Measurements from ENCODE around the gene SLC6A11.

The SLC6A11 gene

GRCh38 chr3:10890665-10891064 is 74.6 kb downstream of the SLC6A11 start:
- no peak for DNase-seq

GRCh38 chr3:10892622-10893021 is 76.6 kb downstream of the SLC6A11 start:
- DNase-seq = no peak

DNA sequence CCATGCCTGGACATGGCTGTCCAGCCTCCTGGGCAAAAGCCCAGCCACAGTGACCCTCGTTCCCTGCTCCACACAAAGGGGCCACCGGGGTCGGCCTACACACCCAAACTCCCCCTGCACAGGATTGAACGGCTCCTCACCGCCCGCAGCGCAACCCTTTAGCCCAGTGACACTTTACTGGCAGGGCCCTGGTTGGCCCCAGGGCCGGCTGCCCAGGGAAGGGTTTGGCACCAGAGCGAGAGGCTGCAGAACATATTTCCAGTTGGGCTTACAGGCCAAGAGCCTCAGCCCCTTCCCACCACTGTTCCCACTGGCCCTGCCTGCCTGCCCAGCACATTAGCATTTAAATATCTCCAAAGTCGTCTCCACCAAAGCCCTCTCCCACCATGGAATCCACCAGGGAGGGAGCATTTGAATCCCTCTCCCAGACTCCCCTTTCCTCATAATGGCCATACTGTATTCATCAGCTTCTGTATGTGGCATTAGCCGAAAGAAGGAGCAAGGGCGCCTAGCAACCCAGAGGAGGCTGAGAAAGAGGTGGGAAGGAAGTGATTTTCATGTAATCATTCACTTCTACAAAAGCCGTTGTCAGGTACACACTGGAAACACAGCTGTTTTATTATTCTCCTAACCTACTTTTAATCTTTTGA is 85.4 kb downstream of the SLC6A11 start:
- DNase-seq = no peak

DNA sequence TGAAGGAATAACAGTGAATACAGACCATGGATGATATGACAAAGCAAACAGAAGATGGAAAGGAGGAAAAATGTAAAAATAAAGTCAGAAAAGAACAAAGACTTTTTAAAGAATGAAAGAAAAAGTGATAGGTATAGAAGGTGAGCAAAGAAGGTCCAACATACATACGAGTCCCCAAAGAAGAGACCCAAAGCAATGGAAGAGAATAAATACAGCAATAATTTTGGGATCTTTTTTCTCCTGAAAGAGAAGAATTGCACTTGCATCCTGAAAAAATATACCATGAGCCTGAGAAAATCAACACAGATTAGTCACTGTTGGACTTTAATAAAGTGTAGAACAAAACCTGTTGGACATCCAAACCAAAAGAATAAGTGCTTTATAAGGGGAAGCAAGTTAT is 91.2 kb downstream of the SLC6A11 start:
- DNase-seq = no peak

GRCh38 chr3:10910367-10910766 is 94.3 kb downstream of the SLC6A11 start:
- no peak for DNase-seq

GRCh38 chr3:10911350-10912002 is 95.4 kb downstream of the SLC6A11 start:
- no peak for DNase-seq

DNA sequence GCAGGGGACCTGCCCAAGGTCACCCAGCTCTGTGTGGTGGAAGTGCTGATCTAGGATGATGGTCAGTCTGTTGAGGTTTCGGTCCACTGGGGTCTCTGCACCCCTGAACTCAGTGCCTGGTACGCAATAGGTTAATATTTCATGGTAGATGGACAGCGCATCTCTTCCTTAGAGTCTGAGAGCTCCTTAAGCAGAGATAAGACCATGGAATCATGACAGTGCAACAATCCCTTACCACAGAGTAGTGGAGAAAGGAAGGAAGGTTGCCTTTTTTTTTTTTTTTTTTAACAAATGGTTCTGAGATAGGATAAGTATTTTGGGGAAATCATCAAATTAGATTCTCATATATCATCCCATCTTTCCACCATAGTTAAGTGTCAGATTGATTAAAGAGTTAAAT is 96.8 kb downstream of the SLC6A11 start:
- DNase-seq = no peak

DNA sequence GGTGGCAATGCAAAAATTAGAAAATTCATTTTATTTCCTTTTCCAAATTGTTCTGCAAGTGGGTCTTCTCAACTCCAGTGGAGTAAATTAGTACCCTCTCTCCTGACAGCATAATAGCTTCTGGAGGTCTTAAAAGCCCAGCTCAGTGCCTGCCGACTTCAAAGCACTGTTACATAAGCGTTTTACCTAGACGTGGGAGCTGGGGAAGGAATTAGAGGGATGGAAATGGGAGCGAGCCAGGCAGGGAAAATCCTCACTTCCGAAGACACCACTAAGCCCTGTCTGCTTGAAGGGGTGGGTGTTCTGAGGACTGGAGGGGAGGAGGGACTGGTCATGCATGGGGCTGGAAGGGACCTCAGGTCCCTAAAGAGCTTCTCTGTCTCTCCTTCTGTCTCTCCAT is 99.3 kb downstream of the SLC6A11 start:
- DNase-seq = no peak

DNA sequence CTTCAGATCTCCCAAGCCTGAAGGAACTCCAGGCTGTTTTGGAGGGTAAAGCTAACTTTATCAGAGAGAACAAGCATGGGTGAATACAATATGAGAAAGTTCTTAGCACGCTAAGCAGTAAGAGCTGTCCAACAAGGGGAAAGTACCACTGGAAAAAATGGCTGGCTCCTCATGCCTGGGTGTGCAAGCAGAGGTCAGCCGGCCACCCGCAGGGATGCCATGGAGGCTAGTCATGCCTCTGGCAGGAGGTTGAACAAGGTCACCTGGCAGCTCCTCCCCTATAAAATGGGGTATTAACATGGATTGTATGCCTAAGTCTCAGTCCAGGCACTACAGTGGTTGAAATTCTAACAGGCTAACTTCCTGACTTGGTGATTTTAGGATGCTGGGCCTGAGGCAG is 101.1 kb downstream of the SLC6A11 start:
- DNase-seq = no peak

GRCh38 chr3:10918011-10918410 is 102.0 kb downstream of the SLC6A11 start:
- DNase-seq = no peak

DNA sequence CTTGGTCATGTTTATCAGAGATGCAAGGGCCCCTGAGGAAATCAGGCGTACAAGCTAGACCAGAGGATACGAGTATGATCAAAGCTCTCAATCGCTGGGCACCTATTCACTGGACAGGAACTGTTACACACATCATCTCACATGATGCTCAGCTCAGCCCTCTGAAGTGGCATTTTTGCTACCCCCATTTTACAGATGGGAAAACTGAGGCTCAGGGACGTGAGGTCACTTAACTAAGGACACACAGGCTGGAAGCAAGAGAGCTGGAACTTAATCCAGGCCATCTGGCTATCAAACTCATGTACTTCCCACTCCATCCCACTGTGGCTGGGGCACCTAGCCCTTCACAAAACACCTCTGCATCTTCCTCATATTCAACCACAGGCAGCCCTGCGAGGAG is 103.6 kb downstream of the SLC6A11 start:
- DNase-seq = no peak

DNA sequence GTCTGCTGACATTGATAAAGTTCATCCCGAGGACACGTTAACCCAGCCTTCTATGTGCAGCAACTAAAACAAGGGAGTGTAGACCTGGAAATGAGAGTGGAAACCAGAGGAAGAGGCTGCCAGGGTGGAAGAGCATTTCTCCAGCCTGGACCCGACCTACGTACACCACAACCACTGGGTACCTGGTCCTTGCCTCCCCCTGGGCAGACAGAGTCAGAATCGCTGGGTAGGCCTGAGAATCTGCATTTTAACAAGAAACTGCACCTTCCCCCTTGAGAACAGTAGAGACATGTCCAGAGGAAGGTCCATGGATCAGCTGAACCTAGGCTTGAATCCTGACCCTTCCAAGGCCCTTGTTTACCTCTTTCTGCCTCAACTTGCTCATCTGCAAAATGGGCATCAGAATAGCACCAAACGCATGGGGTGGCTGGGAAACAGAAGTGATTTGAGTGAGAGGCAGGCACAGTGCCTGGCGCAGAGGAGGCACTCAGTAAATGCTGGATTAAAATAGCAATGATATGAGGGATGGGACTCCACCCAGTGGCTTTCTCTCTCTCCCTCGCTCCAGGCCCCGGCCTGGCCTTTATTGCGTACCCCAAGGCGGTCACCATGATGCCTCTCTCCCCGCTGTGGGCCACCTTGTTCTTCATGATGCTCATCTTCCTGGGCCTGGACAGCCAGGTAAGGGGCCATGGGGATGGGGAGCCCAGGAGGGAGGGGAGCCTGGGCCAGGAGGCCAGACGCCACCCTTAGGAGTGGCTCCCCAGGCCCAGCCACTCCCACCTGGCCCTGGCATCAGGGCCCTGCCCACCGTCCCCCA is 109.6 kb downstream of the SLC6A11 start:
- no peak for DNase-seq

GRCh38 chr3:10926256-10926810 is 110.3 kb downstream of the SLC6A11 start:
- no peak for DNase-seq

DNA sequence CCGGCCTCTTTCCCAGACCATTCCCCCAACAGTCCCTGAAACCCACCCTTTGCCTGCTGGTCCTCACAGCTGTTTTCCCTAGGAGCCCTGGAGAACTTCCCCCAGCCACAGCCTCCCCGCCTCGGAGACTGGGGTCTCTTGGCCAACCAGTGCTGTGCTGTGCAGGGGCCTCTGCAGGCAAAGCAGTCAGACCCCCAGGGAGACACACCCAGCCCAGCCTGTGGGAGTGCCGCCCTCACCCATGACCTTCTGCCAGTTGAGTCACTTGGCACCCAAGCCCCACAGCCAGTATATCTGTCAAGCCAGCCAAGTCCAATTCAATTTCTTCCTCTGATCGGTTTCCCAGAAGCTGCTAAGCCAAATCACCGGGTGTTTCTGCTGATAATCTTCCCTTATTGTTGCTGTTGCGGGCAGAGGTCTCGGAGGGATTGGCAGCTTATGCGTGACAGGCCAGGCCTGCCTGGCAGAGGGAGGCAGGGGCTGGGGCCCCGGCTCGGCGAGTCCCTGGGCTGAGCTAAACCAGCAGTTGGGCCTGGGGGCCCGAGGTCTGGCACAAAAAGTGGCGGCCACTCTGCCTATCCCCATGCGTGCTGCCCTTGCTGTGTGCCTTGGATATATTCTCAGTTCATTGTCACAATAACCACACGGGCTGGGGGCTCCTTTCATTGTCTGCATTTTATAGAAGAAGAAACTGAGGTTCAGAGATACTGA is 110.9 kb downstream of the SLC6A11 start:
- no peak for DNase-seq

DNA sequence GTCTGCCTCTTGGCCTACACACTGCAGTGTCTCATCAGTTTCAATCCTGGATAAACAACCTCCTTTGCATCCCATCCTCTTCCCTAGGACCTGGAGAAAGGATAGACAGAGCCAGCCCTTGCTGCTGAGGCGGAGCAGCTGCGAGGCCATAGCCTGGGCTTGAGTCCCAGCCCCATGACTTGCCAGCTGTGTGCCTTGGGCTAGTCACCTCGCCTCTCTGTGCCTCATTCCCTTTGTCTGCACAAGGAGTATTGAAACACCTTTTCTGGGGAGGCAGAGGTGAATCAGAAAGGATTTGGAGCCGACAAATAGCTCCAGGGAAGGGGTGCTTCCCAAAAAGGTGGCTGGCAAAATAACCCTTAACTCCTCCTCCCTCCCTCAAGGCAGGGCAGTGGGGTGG is 111.5 kb downstream of the SLC6A11 start:
- DNase-seq = no peak

GRCh38 chr3:10928407-10928960 is 112.5 kb downstream of the SLC6A11 start:
- DNase-seq = no peak

GRCh38 chr3:10928961-10929471 is 113.0 kb downstream of the SLC6A11 start:
- DNase-seq = no peak

GRCh38 chr3:10929978-10930665 is 114.1 kb downstream of the SLC6A11 start:
- DNase-seq = no peak

- no peak for DNase-seq
Measured at GRCh38 chr3:10930666-10931040, 114.6 kb downstream of the SLC6A11 start.

GRCh38 chr3:10932596-10932995 is 116.6 kb downstream of the SLC6A11 start:
- DNase-seq = no peak

DNA sequence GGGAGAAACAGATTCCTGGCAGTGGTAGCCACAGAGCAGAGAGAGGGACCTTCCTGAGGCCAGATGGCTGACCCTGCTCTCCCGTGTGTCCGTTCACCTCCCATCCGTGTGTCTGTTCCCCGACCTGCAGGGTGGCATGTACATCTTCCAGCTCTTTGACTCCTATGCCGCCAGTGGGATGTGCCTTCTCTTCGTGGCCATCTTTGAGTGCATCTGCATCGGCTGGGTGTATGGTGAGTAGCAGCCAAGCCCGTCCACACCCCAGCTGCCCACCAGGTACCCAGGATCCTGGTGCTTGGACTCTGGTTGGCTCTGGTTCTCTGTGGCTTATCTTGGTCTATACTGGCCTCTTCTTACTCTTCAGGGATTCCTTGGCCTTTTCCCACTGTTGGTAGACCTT is 117.0 kb downstream of the SLC6A11 start:
- no peak for DNase-seq

GRCh38 chr3:10933470-10933804 is 117.4 kb downstream of the SLC6A11 start:
- DNase-seq = no peak
